ENCODE data around the gene GRIK2. TPM values are rescaled to one million over a fixed set of nuclear protein-coding genes. Genes with fewer than 3 reads are reported as not detected.

Gene GRIK2
- total RNA-seq, 2 experiments from 2014 or later: 0.14 TPM; not detected in 1

DNA sequence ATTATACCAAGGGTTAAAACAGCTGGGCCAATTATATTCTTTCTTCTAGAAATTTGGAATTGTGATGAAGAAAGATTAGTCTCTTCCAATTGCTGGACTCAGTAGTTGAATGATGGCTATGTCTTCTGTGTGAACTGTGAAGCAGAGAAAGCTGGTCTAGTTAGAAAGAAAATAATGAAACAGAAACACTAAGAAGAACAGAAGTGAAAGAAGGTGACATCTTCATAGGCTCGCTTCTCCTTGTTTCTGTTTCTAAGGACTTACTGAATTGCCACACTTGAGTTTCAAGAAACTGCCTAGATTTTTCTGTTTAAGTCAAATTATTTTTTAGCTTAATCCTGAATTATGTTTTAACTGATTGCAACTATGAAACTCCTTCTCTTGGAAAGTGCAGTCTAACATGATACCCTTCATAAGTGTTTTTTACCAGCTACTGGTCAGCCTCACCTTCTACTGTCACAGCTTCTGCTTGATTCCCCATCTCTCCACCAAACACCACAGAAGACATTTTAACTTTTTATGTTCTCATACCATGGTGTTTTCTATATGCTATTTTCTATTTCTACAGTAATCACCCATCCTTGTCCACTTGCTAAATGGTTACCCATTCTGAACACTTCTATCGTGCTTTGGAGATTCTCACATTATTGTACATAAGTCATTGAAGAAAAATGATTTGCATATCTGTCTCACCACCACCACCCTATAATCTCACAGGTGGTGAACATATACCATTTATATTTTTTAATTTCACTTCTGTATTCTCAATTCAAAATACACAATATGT is 268.8 kb downstream of the GRIK2 start:
- Mint-ChIP-seq H3K27ac (no peak overlapping the region), H3K9me3 (peaks cover 2% of the 10 kb centered on the region)

DNA sequence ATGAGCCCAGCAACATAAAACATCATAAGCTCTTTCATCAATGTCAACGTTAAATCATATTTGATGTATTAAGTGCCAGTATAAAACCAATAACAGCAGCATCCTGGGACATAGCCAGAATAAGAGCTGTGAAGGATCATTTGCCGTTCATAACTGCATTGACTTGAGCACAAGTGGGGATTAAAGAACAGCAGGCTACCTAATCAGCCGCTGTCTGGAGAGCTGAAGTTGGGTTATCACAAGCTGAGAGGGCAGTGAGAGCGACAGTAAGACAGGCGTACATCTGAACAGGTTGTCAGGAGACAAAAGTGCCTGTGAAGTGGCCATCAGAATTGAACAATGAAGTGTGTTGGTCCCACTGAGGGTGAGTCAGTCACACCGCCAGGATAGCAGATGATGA is 269.6 kb downstream of the GRIK2 start:
- Mint-ChIP-seq H3K36me3 (no peaks in the 10 kb centered on the region), H3K4me3 (no peak overlapping the region), H3K27me3 (no peaks in the 10 kb centered on the region), H3K4me1 (no peaks in the 10 kb centered on the region), H3K9me3 (peaks cover 2% of the 10 kb centered on the region), H3K27ac (no peak overlapping the region)
- POLR2A ChIA-PET: no interaction called here
- no peak for DNase-seq
- ATAC-seq (ENCODE audit: low read depth): no peak

More for the DNA sequence above, 268.8 kb downstream of the GRIK2 start:
- POLR2A ChIA-PET: no interaction called here
- ATAC-seq (ENCODE audit: low read depth) (no peak), DNase-seq (no peak)
- H3K27me3 Mint-ChIP-seq: no peaks in the 10 kb centered on the region
- no peaks in the 10 kb centered on the region for H3K4me1 Mint-ChIP-seq
- no peak overlapping the region for H3K4me3 Mint-ChIP-seq
- no peaks in the 10 kb centered on the region for H3K36me3 Mint-ChIP-seq

DNA sequence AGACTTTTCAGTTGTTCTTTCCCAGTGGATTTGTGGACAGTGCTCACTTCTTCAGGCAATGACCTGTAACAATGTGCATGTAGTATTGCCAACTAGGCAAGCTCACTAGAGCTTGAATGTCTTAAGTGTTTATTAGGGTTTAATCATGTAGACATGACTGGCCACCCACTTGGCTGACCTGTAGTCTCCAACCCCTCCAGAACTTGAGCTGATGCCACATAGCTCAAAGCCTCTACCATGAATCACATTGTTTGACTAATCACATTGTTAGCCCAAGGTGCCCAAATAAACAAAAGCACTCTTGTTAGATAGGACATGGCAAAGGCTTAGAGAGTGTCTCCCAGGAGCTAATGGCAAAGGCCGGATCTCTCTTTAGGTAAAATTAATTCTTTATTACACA is 272.7 kb downstream of the GRIK2 start:
- POLR2A ChIA-PET: no interaction called here
- Mint-ChIP-seq H3K9me3 (peaks cover 2% of the 10 kb centered on the region), H3K27me3 (no peaks in the 10 kb centered on the region), H3K27ac (no peak overlapping the region), H3K4me1 (no peaks in the 10 kb centered on the region), H3K4me3 (no peak overlapping the region), H3K36me3 (no peaks in the 10 kb centered on the region)
- no peak for ATAC-seq (ENCODE audit: low read depth)
- no peak for DNase-seq

DNA sequence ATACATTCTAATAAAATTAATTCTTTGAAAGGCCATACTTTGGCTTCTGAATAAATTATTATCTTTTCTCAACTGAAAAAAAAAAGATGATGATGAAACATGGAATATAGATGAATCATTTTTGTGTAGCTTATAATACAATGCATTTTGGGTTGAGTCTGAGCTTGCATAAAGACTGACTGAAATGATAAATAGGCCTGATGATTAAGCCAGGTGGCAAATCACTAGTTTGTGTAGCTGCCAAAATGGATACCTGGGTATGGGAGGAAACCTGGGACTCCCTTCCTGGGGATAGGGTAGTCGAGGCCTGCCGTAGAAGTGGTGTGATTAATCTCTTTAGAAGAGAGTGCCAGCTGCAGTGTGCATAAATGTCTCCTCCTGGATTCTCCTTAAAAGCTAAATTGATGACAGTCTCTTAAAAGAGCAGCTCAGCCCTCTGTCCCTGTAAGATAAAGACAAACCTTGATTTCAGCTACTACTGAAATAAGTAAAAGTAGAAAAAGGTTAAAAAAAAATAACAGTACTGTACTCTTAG is 275.1 kb downstream of the GRIK2 start:
- no peaks in the 10 kb centered on the region for H3K4me1 Mint-ChIP-seq
- no peak for DNase-seq
- POLR2A ChIA-PET: no interaction called here
- no peaks in the 10 kb centered on the region for H3K27me3 Mint-ChIP-seq
- H3K36me3 Mint-ChIP-seq: no peaks in the 10 kb centered on the region
- H3K9me3 Mint-ChIP-seq: no peaks in the 10 kb centered on the region
- no peak overlapping the region for H3K27ac Mint-ChIP-seq
- no peak overlapping the region for H3K4me3 Mint-ChIP-seq
- ATAC-seq (ENCODE audit: low read depth): no peak

DNA sequence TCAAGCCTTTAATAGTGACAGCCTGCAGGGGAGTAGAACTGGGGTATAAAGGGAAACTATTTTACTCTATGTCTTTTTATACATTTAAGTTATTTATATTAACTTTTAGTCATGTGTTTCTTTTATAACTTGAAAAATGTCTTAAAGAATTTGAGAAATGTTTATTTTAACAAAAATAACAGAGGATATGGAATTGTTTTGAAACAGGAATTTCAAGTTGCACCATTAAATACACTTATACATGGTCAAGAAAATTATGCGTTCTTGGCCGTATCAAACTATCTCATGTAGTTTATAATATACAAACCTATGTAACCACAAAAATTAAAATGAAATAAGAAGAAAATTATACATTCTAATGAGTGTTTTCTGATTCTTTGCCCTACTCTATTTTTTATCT is 282.7 kb downstream of the GRIK2 start:
- POLR2A ChIA-PET: no interaction called here
- no peak for DNase-seq

DNA sequence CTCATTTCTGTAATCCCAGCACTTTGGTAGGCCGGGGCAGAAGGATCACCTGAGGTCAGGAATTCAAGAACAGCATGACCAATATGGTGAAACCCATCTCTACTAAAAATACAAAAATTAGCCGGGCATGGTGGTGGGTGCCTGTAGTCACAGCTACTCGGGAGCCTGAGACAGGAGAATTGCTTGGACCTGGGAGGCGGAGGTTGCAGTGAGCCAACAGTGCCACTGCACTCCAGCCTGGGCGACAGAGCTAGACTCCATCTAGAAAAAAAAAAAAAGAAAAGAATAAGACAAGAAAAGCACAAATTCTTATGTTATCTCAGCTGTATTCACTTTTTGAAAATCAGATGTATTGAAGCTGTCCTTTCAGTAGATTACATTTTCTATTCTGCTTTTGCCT is 289.4 kb downstream of the GRIK2 start:
- ATAC-seq (ENCODE audit: low read depth): no peak
- no peaks in the 10 kb centered on the region for H3K4me1 Mint-ChIP-seq
- DNase-seq: no peak
- no peaks in the 10 kb centered on the region for H3K27me3 Mint-ChIP-seq
- no peak overlapping the region for H3K27ac Mint-ChIP-seq
- POLR2A ChIA-PET: no interaction called here
- H3K9me3 Mint-ChIP-seq: no peaks in the 10 kb centered on the region
- no peak overlapping the region for H3K4me3 Mint-ChIP-seq
- no peaks in the 10 kb centered on the region for H3K36me3 Mint-ChIP-seq

More for the DNA sequence above, 282.7 kb downstream of the GRIK2 start:
- Mint-ChIP-seq H3K9me3 (no peaks in the 10 kb centered on the region), H3K27ac (no peak overlapping the region), H3K4me1 (no peaks in the 10 kb centered on the region), H3K4me3 (no peak overlapping the region), H3K36me3 (no peaks in the 10 kb centered on the region), H3K27me3 (no peaks in the 10 kb centered on the region)
- ATAC-seq (ENCODE audit: low read depth): no peak

DNA sequence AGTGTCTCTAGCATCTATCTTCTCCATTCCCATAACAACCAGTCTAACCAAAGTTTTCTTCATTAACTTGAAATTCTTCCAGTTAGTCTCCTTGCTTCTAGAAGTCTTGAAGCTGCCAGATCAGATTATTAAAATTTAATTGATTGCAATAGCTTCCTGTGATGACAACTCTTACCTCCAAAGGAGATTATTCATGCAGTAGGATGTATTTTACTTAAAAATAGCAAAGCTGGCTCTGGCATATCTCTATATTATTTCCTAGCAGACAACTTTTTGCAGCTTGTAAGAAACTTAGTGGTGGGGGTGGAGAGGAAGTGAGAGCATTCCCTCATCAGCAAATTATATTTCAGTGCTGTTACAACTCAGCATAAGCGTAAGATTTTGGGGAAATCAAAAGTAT is 290.4 kb downstream of the GRIK2 start:
- no peak for DNase-seq
- Mint-ChIP-seq H3K27ac (no peak overlapping the region), H3K9me3 (no peaks in the 10 kb centered on the region), H3K36me3 (no peaks in the 10 kb centered on the region), H3K4me3 (no peak overlapping the region), H3K4me1 (no peaks in the 10 kb centered on the region), H3K27me3 (no peaks in the 10 kb centered on the region)
- POLR2A ChIA-PET: no interaction called here
- ATAC-seq (ENCODE audit: low read depth): no peak

DNA sequence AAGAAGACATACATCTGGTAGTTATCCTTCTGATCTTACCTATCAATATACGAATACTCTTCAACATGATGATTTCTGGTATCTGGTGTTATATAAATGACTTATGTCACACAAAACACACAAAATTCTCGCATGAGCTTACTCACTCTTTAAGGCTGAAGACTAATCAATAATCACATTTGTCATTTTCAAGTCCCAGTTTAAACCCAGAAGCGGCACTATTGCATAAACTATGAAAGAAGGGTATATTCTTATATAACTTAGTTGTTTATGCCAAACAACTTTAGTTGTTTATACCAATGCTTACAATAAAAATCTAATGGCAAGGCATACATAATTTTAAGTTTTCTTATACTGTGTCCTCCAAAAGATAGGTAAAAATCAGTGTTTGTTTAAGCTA is 293.1 kb downstream of the GRIK2 start:
- ATAC-seq (ENCODE audit: low read depth) (no peak), DNase-seq (no peak)
- POLR2A ChIA-PET: no interaction called here
- no peaks in the 10 kb centered on the region for H3K27me3 Mint-ChIP-seq
- H3K4me3 Mint-ChIP-seq: no peak overlapping the region
- no peaks in the 10 kb centered on the region for H3K36me3 Mint-ChIP-seq
- H3K9me3 Mint-ChIP-seq: no peaks in the 10 kb centered on the region
- H3K4me1 Mint-ChIP-seq: no peaks in the 10 kb centered on the region
- no peak overlapping the region for H3K27ac Mint-ChIP-seq

DNA sequence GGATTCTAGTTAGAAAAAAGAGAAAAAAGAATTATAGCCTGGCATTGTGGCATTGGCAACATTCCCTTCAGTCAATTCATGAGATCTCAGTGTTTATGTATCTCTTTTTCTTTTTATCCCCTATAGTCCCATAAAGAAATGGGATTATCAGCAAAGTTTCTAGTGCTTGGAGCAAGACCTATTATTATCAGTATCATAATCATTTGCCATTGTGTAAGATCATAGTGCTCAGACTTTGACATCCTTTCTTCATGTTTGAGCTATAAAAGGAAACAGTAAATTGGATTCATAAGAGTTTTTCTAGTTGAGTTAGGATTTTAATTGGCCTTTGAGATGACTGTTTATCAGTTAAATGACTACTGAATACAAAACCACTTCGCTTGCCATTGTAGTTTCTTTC is 295.6 kb downstream of the GRIK2 start:
- DNase-seq: no peak
- Mint-ChIP-seq H3K36me3 (no peaks in the 10 kb centered on the region), H3K4me3 (no peak overlapping the region), H3K27me3 (no peaks in the 10 kb centered on the region), H3K27ac (no peak overlapping the region), H3K4me1 (no peaks in the 10 kb centered on the region), H3K9me3 (no peaks in the 10 kb centered on the region)
- POLR2A ChIA-PET: no interaction called here
- no peak for ATAC-seq (ENCODE audit: low read depth)

DNA sequence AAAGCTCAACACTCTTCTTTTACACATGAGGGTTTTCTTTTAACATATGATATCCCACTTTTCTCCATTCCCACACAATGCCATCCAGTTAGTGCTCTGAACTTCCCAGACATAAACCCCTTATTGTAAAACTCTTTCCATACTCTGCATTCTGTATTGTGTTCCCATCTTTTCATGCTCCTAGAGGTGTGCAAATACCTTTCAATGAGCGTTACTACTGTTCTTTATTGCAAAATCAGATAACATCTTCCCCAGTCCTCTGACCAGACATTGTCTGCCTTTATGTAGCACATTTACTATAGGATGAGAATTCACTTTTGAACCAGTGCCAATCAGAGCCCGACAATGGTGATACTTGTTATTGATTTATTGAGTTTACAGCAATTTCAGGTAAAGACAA is 296.2 kb downstream of the GRIK2 start:
- H3K27ac Mint-ChIP-seq: no peak overlapping the region
- H3K9me3 Mint-ChIP-seq: no peaks in the 10 kb centered on the region
- H3K36me3 Mint-ChIP-seq: no peaks in the 10 kb centered on the region
- POLR2A ChIA-PET: no interaction called here
- no peaks in the 10 kb centered on the region for H3K4me1 Mint-ChIP-seq
- no peaks in the 10 kb centered on the region for H3K27me3 Mint-ChIP-seq
- DNase-seq: no peak
- ATAC-seq (ENCODE audit: low read depth): no peak
- H3K4me3 Mint-ChIP-seq: no peak overlapping the region

DNA sequence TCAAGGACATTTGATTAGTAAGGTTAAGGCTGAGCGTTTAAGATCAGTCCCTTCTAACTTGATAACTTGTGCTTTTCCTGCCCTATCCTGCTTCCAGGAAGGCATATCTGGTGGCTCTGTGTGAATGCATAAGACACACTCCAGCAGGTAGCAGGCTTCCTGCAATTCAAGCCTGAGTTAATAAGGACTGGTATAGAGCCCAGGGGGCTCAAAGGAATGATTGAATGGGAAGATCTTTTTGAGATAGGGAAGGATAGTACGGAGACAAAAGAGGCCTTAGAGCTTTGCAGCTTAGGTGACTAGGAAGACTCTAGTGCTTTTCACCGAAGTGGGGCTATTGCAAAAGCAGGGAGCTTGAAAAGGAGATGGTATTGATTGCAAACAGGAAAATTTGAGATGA is 307.1 kb downstream of the GRIK2 start:
- ATAC-seq (ENCODE audit: low read depth) (no peak), DNase-seq (no peak)
- Mint-ChIP-seq H3K9me3 (no peaks in the 10 kb centered on the region), H3K4me3 (no peak overlapping the region), H3K27ac (no peak overlapping the region), H3K27me3 (no peaks in the 10 kb centered on the region), H3K36me3 (no peaks in the 10 kb centered on the region), H3K4me1 (no peaks in the 10 kb centered on the region)
- POLR2A ChIA-PET: no interaction called here

DNA sequence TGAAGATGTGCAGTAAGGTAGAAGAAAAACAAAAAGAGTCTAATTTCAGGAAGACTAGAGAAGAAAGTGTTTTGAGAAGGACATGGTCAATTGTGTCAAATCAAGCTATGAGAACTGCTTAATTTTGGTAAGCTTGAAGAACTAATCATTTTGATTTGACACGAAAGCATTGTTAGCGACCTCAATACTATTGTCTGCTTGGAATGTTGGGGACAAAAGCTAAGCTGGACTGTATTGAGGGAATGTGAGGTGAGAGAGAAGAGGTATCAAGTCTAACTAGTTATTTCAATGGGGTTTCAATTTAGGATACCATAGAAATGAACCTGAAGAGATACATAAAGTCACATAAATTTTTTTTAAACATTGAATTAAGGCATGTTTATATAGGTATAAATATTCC is 309.8 kb downstream of the GRIK2 start:
- no peaks in the 10 kb centered on the region for H3K4me1 Mint-ChIP-seq

DNA sequence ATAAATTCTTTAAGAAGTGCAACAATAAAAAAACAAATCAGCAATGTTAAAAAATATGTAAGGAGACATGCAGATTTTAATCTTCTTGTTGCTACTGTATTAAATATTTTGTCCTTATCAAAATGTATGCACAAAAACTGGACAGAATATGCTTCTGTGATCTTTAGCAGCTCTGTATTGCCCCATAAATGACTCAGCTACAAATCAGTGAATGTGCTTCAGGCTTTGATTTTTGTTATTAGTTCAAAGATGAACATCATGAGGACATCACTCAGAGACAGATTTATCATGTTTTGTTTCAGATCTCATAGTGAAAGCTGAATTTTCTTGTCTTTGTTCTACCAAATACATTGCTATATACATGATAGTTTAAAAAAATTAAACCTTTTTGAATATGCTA is 312.4 kb downstream of the GRIK2 start:
- H3K27ac Mint-ChIP-seq: no peak overlapping the region
- DNase-seq (no peak), ATAC-seq (ENCODE audit: low read depth) (no peak)
- no peaks in the 10 kb centered on the region for H3K9me3 Mint-ChIP-seq
- H3K36me3 Mint-ChIP-seq: no peaks in the 10 kb centered on the region
- no peak overlapping the region for H3K4me3 Mint-ChIP-seq
- H3K27me3 Mint-ChIP-seq: no peaks in the 10 kb centered on the region
- POLR2A ChIA-PET: no interaction called here
- no peaks in the 10 kb centered on the region for H3K4me1 Mint-ChIP-seq

More for the DNA sequence above, 309.8 kb downstream of the GRIK2 start:
- Mint-ChIP-seq H3K27me3 (no peaks in the 10 kb centered on the region), H3K9me3 (no peaks in the 10 kb centered on the region), H3K36me3 (no peaks in the 10 kb centered on the region), H3K27ac (no peak overlapping the region), H3K4me3 (no peak overlapping the region)
- DNase-seq (no peak), ATAC-seq (ENCODE audit: low read depth) (no peak)
- POLR2A ChIA-PET: no interaction called here

DNA sequence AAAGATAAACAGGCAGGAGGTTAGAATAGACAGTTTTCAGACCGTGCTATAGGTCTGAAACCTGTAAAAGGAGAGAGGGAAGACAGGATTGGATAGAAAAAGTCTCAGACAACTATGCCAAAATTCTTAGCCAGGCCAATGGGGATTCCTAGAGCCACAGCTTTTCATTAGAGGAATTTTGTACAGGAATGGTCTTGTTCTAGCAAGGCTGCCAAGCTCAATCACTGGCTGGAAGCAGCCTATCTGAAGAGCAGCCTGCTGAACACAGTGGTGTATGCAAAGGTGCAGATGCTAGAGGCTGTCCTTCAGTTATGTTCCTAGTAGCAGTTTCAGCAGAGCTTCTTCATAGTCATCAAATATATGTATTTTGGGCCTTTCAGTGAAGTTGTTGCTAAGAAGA is 313.1 kb downstream of the GRIK2 start:
- POLR2A ChIA-PET: no interaction called here
- Mint-ChIP-seq H3K9me3 (no peaks in the 10 kb centered on the region), H3K27me3 (no peaks in the 10 kb centered on the region), H3K36me3 (no peaks in the 10 kb centered on the region), H3K27ac (no peak overlapping the region), H3K4me1 (no peaks in the 10 kb centered on the region), H3K4me3 (no peak overlapping the region)
- ATAC-seq (ENCODE audit: low read depth) (no peak), DNase-seq (no peak)
